Skin epidermis (tissue), 12 donors: ENCODE results near the gene LAMA3.

Experiments used
- H3K27ac ChIP-seq, 21 experiments: fragments of 200-600 bp; sonication (generic) in 11 of 21; one replicate each; pipeline ENCODE4 v1.5.0; 2020; ENCODE audit warnings: mild to moderate bottlenecking in 3 of 21, inconsistent platforms in 2 of 21, moderate library complexity in 2 of 21
- H3K4me3 ChIP-seq, 7 experiments: fragments of 200-600 bp; sonication (generic) in 2 of 7; one replicate each; pipeline ENCODE4 v1.5.0; 2020; ENCODE audit warnings: inconsistent platforms in 2 of 7, mild to moderate bottlenecking in 2 of 7, moderate library complexity in 1 of 7

LAMA3 gene

DNA sequence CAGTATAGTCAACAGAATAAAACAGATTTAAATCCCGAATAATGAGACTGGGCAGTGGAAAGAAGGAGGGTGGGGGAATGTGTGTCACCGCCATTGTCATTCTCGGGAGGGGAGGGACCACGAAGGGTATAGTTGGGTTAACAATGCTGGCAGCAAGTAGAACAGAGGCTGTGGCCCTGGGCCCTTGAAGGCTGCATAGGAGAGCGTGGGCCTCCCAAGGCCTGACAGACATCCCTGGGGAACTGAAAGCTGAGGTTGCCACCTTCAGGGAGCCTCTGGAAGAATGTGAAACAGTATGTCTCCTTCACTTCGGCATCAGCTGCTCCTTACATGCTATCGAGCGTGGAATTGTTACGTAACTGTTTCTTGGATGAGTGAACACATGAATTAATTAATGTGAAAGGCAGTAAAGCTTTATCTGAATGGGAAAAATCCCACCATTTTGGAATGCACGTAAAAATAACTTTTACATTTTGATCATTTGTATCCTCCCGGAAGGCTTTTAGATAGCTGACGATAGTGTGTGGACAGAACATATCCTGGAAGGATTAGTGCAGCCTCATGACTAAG, 232.5 kb downstream of the LAMA3 start:
- no peak overlapping the region for H3K4me3 ChIP-seq
- H3K27ac ChIP-seq = no peak overlapping the region

DNA sequence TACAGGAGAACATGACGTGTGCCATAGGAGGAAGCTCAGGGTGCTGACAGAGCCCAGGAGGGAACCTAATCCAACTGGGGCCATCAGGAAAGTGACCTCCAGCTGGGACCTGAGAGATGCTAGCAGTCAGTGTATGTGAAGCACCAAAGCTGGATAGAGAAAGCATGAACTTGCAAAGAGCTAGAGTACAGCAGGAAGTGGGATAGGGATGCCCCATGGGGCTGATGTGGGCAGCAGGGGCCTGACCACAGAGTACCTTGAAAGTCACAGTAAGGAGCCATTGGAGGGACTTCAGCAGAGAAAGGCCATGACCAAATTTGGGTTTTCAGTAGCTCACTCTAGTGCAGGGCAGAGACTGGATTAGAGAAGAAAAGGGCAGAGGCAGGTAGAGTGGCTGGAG, 233.7 kb downstream of the LAMA3 start:
- Histone ChIP-seq H3K27ac (no peak overlapping the region), H3K4me3 (no peak overlapping the region)

DNA sequence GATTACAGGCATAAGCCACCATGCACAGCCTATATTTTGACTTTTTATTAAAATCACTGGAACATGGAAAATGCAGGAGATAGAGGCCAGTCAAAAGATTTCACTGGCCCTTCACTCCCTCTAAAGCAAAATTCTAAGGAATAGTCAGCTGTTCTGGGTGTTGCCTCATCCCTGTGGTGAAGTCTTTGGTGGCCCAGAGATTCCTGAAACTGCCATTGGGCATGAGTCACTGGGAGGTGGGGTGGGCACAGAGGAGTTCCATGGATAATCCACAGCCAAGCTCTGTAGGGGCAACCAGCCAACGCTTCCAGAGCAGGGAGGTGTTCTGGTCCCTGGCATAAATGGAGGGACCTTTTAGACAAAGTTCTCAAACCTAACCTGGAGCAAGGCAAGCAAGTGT, 235.6 kb downstream of the LAMA3 start:
- H3K27ac ChIP-seq = no peak overlapping the region
- no peak overlapping the region for H3K4me3 ChIP-seq

DNA sequence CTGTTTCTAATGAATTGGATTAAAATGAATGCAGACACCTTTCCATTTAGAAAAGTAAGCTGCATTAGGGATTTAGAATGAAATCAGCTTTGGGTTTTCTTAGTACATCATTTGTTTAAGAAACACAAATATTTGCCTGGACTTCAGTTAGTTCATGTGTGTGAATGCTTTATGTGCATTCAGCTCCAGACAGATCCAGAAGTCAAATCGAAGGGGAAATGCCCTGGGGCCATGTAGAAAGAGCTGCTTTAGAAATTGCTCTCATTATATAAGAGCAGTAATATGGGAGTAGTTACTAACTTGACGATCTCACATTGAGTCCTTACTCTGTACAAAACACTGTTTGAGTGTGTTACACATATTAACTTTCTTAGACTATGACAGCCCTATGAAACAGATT, 237.3 kb downstream of the LAMA3 start:
- H3K4me3 ChIP-seq = no peak overlapping the region
- no peak overlapping the region for H3K27ac ChIP-seq

DNA sequence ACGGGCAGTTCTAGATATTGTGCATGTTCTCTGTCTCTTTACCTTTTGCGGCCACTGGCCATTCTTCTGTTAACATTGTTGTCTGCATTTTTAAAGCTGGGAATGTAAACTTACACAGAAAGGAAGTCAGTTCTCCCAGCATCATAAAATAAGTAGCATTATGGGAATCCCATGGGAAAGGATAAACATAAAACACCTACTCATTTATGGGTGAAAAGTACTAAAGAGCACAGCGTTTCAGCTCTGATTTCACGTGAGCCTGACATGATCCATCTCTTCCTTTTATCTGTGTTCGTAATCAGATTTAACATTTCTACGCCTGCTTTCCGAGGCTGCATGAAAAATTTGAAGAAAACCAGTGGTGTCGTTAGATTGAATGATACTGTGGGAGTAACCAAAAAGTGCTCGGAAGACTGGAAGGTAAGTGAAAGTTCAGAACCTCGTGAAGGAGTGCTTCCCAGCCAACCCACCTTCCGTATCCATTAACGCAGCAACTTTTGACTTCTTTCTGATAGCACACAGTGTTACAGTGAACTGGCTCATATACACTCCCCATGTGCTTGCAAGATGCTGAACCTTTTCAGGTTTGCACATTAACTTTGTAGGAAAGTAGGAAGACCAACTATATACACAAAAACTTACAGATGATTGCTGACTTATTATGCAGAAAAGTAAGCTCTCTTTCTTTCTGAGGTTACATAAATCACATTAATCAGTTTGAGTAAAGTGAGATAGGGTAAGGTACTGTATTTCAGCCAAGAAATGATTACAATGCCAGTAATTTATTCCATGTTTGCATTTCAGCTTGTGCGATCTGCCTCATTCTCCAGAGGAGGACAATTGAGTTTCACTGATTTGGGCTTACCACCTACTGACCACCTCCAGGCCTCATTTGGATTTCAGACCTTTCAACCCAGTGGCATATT, 238.8 kb downstream of the LAMA3 start:
- no peak overlapping the region for H3K4me3 ChIP-seq
- H3K27ac ChIP-seq = no peak overlapping the region

DNA sequence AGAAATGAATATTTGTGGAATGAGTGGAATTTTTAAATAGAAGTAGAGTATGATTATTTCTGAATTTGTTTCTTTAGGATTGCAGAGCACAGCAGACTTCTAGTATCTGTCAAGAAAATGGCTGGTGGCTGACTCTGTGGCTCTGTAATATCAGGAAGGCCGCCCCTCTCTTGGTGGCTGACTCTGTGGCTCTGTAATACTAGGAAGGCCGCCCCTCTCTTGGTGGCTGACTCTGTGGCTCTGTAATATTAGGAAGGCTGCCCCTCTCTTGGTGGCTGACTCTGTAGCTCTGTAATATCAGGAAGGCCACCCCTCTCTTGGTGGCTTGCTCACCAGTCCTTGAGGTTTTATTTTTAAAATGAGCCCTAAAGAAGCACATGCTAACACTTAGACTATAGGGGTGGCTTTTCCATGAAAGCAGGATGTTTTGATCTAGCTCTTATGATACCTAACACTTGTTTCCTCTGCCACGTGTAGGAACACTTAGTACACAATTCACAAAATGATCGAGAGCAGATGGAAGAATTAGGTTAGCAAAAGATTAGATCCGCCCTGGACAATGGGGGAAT, 240.2 kb downstream of the LAMA3 start:
- peak overlapping the region in 1 of 21 experiments; percentile 25 for H3K27ac ChIP-seq
- no peak overlapping the region for H3K4me3 ChIP-seq

DNA sequence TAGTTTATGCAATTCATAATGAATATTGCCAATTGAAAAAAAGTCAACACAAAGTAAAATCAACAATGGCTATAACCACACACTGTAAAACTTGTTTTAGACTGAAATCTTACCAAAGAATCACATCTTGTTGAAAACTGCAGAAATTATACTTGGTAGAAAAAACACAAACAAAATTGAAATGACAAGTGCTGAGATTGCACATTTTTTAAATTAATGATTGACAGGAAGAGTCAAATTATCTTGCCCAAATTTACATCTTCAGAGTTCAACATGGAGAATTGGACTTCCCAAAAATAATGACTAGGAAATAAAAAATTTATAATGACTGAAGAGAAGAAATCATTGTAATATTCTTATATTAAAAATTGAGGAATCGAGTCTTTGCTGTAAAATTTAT, 240.7 kb downstream of the LAMA3 start:
- Histone ChIP-seq H3K27ac (no peak overlapping the region), H3K4me3 (no peak overlapping the region)

DNA sequence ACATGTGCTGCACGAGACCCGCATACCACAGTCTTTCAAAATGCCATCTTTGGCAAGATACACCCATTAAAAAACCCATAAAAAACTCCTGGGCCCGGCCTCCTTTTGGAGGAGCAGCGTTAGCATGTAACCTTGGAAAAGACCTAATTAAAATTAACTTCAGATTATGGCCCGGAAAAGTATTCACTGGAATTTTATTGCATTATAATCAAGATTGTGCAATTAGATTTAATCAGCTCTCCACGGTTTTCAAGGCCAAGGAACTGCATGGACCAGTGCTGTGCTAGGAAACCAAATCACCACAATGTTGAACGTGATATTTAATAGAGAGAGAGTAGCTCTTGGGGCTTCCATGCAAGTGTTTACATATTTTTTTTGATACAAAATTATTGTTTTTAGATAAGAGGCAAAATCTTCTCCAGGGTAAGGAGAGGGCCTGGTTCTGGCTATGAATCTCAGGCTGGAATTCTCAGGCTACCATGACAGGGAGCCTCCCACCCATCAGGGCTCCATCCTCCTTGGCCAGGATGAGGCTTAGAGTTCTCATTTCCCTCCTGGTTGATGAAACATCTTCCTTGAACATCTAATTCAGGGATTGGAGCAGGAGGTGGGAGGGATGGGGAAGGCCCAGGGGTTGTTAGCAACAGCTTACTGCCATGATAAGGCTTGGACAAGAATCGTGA, 243.3 kb downstream of the LAMA3 start:
- H3K27ac ChIP-seq = no peak overlapping the region

DNA sequence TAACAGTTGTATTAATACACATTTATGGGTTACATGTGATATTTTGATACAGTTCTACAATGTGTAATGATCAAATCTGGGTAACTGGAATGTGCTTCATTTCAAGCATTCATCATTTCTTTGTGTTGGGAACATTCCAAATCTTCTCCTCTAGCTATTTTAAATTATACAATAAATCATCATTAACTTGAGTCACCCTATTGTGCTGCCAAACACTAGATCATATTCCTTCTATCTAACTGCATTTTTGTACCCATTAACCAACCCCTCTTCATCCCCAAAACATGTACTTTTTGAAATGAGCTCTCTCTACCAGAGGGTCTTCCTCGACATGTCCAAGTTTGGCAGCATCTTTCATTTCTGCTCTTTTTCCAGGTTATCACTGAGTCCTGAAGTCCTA, 244.2 kb downstream of the LAMA3 start:
- Histone ChIP-seq H3K27ac (no peak overlapping the region), H3K4me3 (no peak overlapping the region)

More for the DNA sequence above, 243.3 kb downstream of the LAMA3 start:
- no peak overlapping the region for H3K4me3 ChIP-seq

DNA sequence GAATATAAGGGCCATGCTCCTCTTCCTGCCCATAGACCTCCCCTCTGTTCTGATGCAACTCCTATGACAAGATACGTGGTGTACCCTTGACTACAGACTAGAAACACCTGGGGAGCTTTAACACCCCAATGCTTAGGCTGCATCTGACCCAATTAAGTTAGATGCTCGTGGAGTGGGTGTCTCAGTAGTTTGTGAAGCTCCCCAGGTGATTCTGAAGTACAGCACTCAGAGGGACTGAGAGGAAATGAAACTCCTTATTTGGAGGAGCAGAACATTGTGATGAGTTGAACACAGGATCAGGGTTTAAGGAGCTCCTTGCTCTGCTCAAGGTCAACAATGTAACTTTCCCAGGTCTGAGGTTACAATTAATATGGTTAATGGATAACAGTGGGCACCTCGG, 245.0 kb downstream of the LAMA3 start:
- H3K4me3 ChIP-seq = no peak overlapping the region
- no peak overlapping the region for H3K27ac ChIP-seq

DNA sequence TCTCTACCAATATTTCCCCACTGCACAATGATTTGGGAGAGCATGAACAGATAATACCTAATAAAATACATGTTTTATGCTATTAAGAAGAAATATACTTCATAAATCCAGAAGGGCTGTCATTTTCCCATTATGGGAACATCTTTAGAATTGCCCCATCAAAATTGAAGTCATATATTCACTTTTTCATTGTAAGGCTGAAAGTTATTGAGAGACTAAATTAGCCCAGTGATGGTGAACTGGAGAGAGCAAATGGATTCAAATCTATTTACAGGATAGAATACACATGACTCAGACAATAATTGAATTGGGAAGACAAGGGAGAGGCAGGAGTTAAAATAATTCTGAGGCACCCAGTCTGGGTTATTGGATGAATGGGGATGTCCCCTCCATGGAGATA, 245.6 kb downstream of the LAMA3 start:
- H3K4me3 ChIP-seq = no peak overlapping the region
- H3K27ac ChIP-seq = no peak overlapping the region

DNA sequence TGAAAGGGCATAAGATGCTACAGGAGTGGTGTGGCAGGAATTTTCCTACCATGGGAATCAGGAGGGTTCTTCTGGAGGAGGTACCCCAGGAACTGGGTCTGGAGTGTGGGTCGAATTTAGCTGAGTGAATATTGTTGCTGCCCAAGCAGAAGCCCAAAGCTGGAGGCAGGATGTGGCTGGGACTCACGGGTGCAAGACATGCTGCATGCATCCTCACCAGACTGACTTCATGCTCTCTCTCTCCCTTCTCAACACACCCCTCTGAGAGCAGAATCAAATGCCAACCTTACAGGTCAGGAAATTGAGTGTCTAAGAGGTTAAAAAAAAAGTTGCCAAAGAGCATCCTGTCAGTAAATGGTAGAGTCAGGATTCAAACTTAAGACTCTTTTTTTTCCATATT, 246.6 kb downstream of the LAMA3 start:
- H3K4me3 ChIP-seq = no peak overlapping the region
- H3K27ac ChIP-seq = no peak overlapping the region

DNA sequence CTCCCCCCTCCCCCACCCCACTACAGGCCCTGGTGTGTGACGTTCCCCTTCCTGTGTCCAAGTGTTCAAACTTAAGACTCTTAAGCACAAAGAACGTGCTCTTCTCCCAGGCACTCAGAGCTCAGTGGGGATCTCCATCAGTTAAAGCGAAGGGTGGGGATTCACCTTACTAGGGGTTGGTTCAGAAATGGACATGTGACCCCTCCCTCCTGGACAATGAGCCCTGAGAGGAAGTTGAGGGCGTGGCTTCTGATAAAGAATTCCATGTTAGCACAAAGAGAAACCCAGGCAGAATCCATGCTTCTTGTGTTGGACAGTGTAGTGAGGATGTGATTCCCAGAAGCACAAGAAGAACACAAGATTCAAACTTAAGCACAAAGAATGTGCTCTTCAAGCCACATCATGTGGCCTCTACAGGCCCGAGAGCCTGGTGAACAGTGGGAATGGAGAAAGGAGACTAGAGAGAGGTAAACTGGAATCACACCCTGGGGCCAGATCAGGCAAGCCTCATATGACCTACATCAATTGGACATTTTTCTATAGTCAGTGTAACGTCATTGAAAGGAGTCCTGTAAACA, 247.2 kb downstream of the LAMA3 start:
- Histone ChIP-seq H3K27ac (no peak overlapping the region), H3K4me3 (no peak overlapping the region)

DNA sequence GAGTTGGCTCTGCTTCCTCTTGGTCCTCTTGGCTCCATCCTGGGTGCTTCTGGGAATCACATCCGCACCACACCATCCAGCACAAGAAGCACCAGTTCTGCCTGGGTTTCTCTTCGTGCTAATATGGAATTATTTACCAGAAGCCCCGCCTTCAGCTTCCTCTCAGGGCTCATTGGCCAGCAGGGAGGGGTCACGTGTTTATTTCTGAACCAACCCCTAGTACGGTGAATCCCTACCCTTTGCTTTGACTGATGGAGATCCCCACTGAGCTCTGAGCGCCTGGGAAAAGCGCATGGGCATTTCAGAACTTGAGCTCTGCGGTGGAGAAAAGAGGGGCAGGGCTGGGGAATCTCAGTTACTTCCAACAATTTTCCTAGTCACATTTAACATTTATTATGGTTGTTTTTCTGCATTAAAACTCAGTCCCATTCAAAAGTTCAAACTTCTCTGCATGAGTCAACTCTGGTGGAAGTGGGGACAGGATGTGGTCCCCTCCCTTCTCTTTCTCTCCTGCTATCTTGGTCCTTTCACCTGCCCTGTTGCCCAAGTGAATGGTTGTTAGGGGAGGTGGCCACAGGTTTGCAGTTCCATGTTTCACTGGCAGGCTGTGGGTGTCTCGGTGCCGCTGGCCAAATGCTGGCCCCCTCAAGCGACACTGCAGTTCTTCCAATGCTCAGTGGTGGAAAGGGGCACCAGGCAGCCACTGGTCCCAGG, 248.9 kb downstream of the LAMA3 start:
- Histone ChIP-seq H3K27ac (no peak overlapping the region), H3K4me3 (no peak overlapping the region)

DNA sequence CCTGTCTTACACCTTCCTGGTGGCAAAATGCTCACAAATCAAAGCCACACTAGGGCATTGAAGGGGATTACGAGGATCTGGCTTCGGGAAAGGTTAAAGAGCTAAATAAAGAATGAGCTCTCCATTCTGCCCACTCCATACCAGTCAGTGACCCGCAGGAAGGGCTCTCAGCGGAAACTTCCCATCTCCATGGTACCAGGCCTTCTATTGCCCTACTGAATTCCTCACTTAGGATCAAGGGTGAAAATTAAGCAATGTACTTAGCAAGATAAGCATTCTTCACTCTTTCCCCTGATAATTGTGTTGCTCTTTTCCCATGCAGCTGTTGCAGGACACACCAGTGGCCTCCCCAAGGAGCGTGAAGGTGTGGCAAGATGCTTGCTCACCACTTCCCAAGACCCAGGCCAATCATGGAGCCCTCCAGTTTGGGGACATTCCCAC, 249.7 kb downstream of the LAMA3 start:
- no peak overlapping the region for H3K27ac ChIP-seq
- H3K4me3 ChIP-seq = no peak overlapping the region

DNA sequence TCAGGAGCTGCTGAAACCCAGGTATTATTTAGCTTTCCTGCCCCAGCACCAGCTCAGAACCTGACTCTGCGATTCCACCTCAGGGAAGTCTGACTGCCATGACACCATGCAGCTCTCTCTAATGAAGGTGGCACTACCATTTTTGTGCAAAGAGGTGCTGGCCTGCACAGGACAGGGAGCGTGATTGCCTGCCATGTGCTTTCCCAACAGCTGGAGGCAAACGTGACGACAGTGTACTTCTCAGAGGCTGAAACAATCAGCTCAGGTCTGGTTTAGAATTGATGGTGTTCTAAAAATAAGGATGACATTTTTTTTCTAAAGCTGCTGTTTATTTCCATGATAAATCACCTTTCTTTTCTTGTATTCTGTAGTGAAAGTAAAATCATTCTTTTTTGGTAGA, 250.1 kb downstream of the LAMA3 start:
- Histone ChIP-seq H3K4me3 (no peak overlapping the region), H3K27ac (no peak overlapping the region)

DNA sequence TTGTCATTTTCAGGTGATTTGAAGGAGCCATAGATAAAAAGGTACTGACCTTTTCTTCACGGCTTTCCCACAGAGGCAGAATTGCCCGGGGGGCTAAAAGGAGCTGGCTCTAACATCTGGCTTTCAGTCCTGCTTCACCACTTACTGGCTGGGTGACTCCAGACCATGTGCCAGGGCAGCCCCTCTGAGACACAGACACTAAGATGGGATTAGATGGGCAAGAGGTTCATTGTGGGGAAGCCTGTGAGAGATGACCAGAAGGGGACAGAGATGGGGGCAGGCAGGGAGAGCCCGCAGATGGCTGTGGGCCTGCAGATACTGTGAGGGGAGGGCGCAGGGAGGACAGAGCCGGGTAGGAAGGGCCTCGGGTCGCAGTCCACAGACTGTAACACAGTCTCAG, 250.6 kb downstream of the LAMA3 start:
- no peak overlapping the region for H3K27ac ChIP-seq

DNA sequence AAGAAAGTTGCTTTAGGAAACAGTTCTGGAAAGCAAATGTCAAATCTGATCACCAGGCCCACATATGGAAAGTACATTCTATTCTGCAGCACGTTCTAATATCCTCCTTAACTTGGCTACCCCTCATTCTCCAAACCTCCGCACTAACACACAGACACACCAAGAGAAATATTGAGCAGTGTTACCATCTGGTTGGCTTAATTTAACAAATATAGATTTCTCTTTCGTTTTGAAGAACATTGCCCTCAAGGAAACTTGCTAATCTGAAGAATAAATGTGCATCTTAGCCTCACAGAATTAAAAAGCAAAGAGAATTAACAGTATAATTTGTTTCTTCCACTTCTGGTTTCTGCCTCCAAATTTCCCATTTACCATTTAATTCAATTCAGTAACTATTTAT, 252.5 kb downstream of the LAMA3 start:
- H3K4me3 ChIP-seq = no peak overlapping the region
- H3K27ac ChIP-seq = no peak overlapping the region

More for the DNA sequence above, 250.6 kb downstream of the LAMA3 start:
- no peak overlapping the region for H3K4me3 ChIP-seq

DNA sequence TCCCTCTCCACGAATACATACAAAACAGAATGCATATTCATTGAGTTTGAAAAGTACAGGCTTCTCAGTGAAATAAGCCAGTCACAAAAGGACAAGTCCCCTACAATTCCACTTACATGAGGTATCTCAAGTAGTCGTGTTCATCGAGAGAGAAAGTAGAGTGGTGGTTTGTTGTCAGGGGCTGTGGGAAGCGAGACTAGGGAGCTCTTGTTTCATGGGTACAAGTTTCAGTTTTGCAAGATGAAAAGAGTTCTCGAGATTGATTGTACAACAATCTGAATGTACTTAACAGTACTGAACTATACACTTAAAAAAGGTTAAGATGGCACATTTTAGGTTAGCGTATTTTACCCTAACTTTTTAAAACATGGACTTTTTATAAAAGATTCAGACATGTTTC, 253.9 kb downstream of the LAMA3 start:
- Histone ChIP-seq H3K27ac (no peak overlapping the region), H3K4me3 (no peak overlapping the region)
